K562 (cell line): Measurements from ENCODE around the gene GMIP. TPM values are rescaled to one million over a fixed set of nuclear protein-coding genes. Genes with fewer than 3 reads are reported as not detected.

Experiments
- ATAC-seq: fragments of 200-7000 bp; cut with Tn5 transposase; 3 replicates; pipeline ENCODE4 v1.9.1; 2020; ENCODE audit warnings: moderate library complexity
- BruUV-seq: library from RNA; stranded (reverse); fragments of 400-500 nt; replicated peaks from 2 replicates; lab custom pipeline; 2021; lab: Mats Ljungman, UMichigan
- CTCF ChIA-PET: fragments of 300-600 bp; formaldehyde crosslinking; extraction: SDS; loops from one replicate; lab custom pipeline; 2021; ENCODE audit warnings: low intra/inter-chr PET ratio; lab: Yijun Ruan, JAX
- POLR2A ChIA-PET: fragments of 300-600, 350-650 bp; sonication (Branson Sonifier 250); formaldehyde crosslinking; extraction: SDS; loops from one replicate; lab custom pipeline; 2021; ENCODE audit warnings: antibody characterized with exemption, inconsistent platforms; lab: Yijun Ruan, JAX
- DNase-seq, 4 experiments: peaks; one replicate each; pipeline versions ENCODE4 v3.0.0 to v3.0.0-alpha.2; 2011 to 2018; ENCODE audit warnings: low spot score in 3 of 4, mixed read lengths in 3 of 4; ENCODE audit errors: extremely low read depth in 1 of 4
- FAIRE-seq: peaks from 2 replicates; lab custom pipeline; 2011; peaks lifted over from hg19 to GRCh38; lab: Jason Lieb, UNC
- H2AFZ ChIP-seq: 2 replicates; pipeline ENCODE4 v1.6.0; 2011; ENCODE audit warnings: low read depth, low read length, control low read depth, inconsistent platforms
- H3K27ac ChIP-seq: fragments of 200-600 bp; 3 replicates; pipeline ENCODE4 v1.8.0; 2011; ENCODE audit warnings: low read depth, mild to moderate bottlenecking, control low read depth, inconsistent platforms, low read length, moderate library complexity, mixed read lengths; ENCODE audit errors: extremely low read depth
- H3K27me3 ChIP-seq, 2 experiments: fragments of 300-600 bp in 1 of 2; 2 replicates in 1 of 2; 3 replicates in 1 of 2; pipeline versions ENCODE4 v1.6.0 to v1.8.0; 2011; ENCODE audit warnings: inconsistent platforms in 2 of 2, low read length in 2 of 2, mild to moderate bottlenecking in 1 of 2, mixed read lengths in 1 of 2, moderate library complexity in 1 of 2; ENCODE audit not compliant: control insufficient read depth in 2 of 2, insufficient read depth in 2 of 2
- H3K36me3 ChIP-seq: fragments of 300-600 bp; 3 replicates; pipeline ENCODE4 v1.8.0; 2011; ENCODE audit warnings: mild to moderate bottlenecking, low read length, inconsistent platforms; ENCODE audit not compliant: control insufficient read depth, insufficient read depth
- H3K4me1 ChIP-seq, 2 experiments: fragments of 200-600 bp in 1 of 2; replicated peaks in 1 of 2; 2 replicates in 1 of 2; 3 replicates in 1 of 2; pipeline versions ENCODE4 v1.5.1 to v1.8.0; 2011; ENCODE audit warnings: inconsistent platforms in 2 of 2, low read length in 2 of 2, mild to moderate bottlenecking in 1 of 2, mixed read lengths in 1 of 2, moderate library complexity in 1 of 2; ENCODE audit not compliant: control insufficient read depth in 2 of 2, insufficient read depth in 2 of 2
- H3K4me2 ChIP-seq: 2 replicates; pipeline ENCODE4 v1.6.1; 2011; ENCODE audit warnings: low read length, control low read depth, inconsistent platforms, mixed read lengths; ENCODE audit not compliant: insufficient read depth
- H3K4me3 ChIP-seq: fragments of 200-600 bp; sonication (generic), shearing (Covaris generic); 2 replicates; pipeline ENCODE4 v1.5.1; 2016; ENCODE audit warnings: control low read depth, inconsistent platforms
- H3K79me2 ChIP-seq: fragments of 200-600 bp; 3 replicates; pipeline ENCODE4 v1.8.0; 2011; ENCODE audit warnings: low read length, inconsistent platforms; ENCODE audit not compliant: control insufficient read depth, insufficient read depth
- H3K9ac ChIP-seq, 2 experiments: 2 replicates each; pipeline versions ENCODE4 v1.6.0 to v1.6.1; 2011; ENCODE audit warnings: low read depth in 2 of 2, low read length in 2 of 2, control low read depth in 1 of 2, inconsistent platforms in 1 of 2, mild to moderate bottlenecking in 1 of 2, mixed read lengths in 1 of 2; ENCODE audit not compliant: insufficient read depth in 1 of 2
- H3K9me1 ChIP-seq: one replicate; pipeline ENCODE4 v1.6.0; 2011; ENCODE audit warnings: inconsistent platforms, mild to moderate bottlenecking, low read length, moderate library complexity; ENCODE audit not compliant: control insufficient read depth, insufficient read depth
- H3K9me3 ChIP-seq: replicated peaks from 2 replicates; pipeline ENCODE4 v1.5.1; 2011; ENCODE audit warnings: low read depth, low read length, inconsistent platforms; ENCODE audit not compliant: control insufficient read depth, insufficient read depth
- H4K20me1 ChIP-seq: replicated peaks from 2 replicates; pipeline ENCODE4 v1.6.1; 2011; ENCODE audit warnings: low read length, inconsistent platforms, mixed read lengths; ENCODE audit not compliant: control insufficient read depth, insufficient read depth
- FIP1L1 ChIP-seq: fragments of 200-400 bp; formaldehyde crosslinking; IDR thresholded peaks from 2 replicates; pipeline ENCODE4 v1.6.1; 2018; ENCODE audit warnings: mild to moderate bottlenecking, low read depth, low read length; ENCODE audit not compliant: poor library complexity, severe bottlenecking
- MXI1 ChIP-seq: IDR thresholded peaks from 2 replicates; pipeline ENCODE4 v1.6.1; 2011; ENCODE audit warnings: low read depth, mild to moderate bottlenecking, improper control_type of control experiment, low read length
- NR2C2 ChIP-seq, 2 experiments: fragments of 200-800 bp in 1 of 2; sonication (Bioruptor generic) in 1 of 2; sonication (generic) in 1 of 2; formaldehyde crosslinking in 1 of 2; IDR thresholded peaks; 2 replicates each; pipeline versions ENCODE4 v1.6.1 to v1.8.0; 2016 to 2022; ENCODE audit warnings: mild to moderate bottlenecking in 1 of 2, missing compliant biosample characterization in 1 of 2, missing genetic modification characterization in 1 of 2, missing genetic modification reagents in 1 of 2
- THRB ChIP-seq: fragments of 450-650 bp; formaldehyde crosslinking; conservative IDR thresholded peaks from 2 replicates; pipeline ENCODE4 v1.4.0; 2022; ENCODE audit warnings: mild to moderate bottlenecking, missing genetic modification characterization
- ZNF76 ChIP-seq: fragments of 250-450 bp; sonication (Bioruptor Pico); IDR thresholded peaks from 2 replicates; pipeline ENCODE4 v1.4.0; 2020; ENCODE audit warnings: mild to moderate bottlenecking, moderate library complexity, borderline replicate concordance
- WGBS: fragments of 100-300 bp; shearing (Covaris generic); methylation state at CpG from one replicate; pipeline ENCODE4 v1.1.6; 2016; ENCODE audit warnings: low coverage, mixed read lengths; ENCODE audit not compliant: insufficient coverage; ENCODE audit errors: missing lambda C conversion rate; 5-methylcytosine and 5-hydroxymethylcytosine counted together
- in situ Hi-C: fragments of 300-500 bp; cut with MboI; formaldehyde crosslinking; loops from 4 replicates; pipeline ENCODE4 v1.15.0; 2018; ENCODE audit warnings: inconsistent platforms, mixed read lengths
- intact Hi-C: fragments of 100-400 bp; cut with micrococcal nuclease; formaldehyde crosslinking; loops from 2 replicates; pipeline ENCODE4 v1.14.2; 2022
- polyA plus RNA-seq, 8 experiments: library from polyadenylated mRNA; depleted of rRNA in 4 of 8; stranded (reverse) in 5 of 8; unstranded in 3 of 8; fragments of >200 nt; fragmentation: Nextera tagmentation in 2 of 8; fragmentation: Illumina TruSeq in 1 of 8; extraction: Ambion mirVana in 2 of 8; extraction: Trizol in 1 of 8; gene quantifications; 2 replicates each; pipeline versions ENCODE4 v1.2.1 to v1.2.3, GENCODE V29; 2011 to 2014; ENCODE audit warnings: inconsistent platforms in 1 of 8, missing spikeins in 1 of 8
- total RNA-seq, 7 experiments: library from RNA; depleted of rRNA in 6 of 7; stranded (reverse); fragments of >200 nt in 6 of 7; fragmentation: Illumina TruSeq in 2 of 7; extraction: Trizol in 2 of 7; gene quantifications; 2 replicates each; pipeline versions ENCODE4 v1.2.1 to v1.2.3, GENCODE V29; 2011 to 2021; ENCODE audit warnings: low replicate concordance in 1 of 7

Gene GMIP
- total and polyA plus RNA-seq, 9 of the 15 experiments (the other 6 are each of a cell fraction or from before 2014, with no cell fraction given), result 0.14 to 15.8 (median 3.2) TPM

GRCh38 chr19:19634516-19635312 is 8.7 kb downstream of the GMIP start:
- CTCF ChIA-PET, result no interaction called here
- Histone ChIP-seq H4K20me1 (no peaks in the 10 kb centered on the region), H3K36me3 (peaks cover 39% of the 10 kb centered on the region; the same call in 2 of the 3 replicates), H3K9ac (no peak overlapping the region), H3K9me3 (no peaks in the 10 kb centered on the region), H2AFZ (no peak overlapping the region), H3K9me1 (no peaks in the 10 kb centered on the region), H3K4me3 (no peak overlapping the region), H3K27ac (no peak overlapping the region), H3K4me2 (no peak overlapping the region), H3K79me2 (no peaks in the 10 kb centered on the region), H3K4me1 (peaks cover 0 to 20% of the 10 kb centered on the region in 2 experiments; a peak in 2 of 5 replicates), H3K27me3 (no peaks in the 10 kb centered on the region)
- in situ Hi-C loops, result loop anchor here (25.0 kb wide), 1 partner anchor 97 kb away; the partner anchor contains the start of genes CILP2 and YJEFN3
- TF ChIP-seq ZNF76 (CRISPR knock-in tag) (no peak), FIP1L1 (no peak), NR2C2 (CRISPR knock-in tag; IDR thresholded peaks at IDR 0.05) (no peak), NR2C2 (tag; IDR thresholded peaks at IDR 0.05) (peak; percentile 74), MXI1 (no peak), THRB (CRISPR knock-in tag) (no peak)
- BruUV-seq, result no TSS peak
- no peak for ATAC-seq
- POLR2A ChIA-PET, result interaction anchor here (0.6 kb wide), 2 partner anchors 44 to 174 kb away, joined by 3 read pairs; no protein-coding TSS in a partner anchor
- WGBS, result 96% methylated on average over 33 of the region's 36 CpGs
- intact Hi-C loops, result no loop called here
- DNase-seq, result no peak
- no peak for FAIRE-seq
